ENCODE results near the gene CHRFAM7A.
"Not testable (repeated sequence)": the region's sequence is repeated elsewhere in the genome, so short reads cannot be mapped to it uniquely, and the experiment has no call there.

The CHRFAM7A gene

DNA sequence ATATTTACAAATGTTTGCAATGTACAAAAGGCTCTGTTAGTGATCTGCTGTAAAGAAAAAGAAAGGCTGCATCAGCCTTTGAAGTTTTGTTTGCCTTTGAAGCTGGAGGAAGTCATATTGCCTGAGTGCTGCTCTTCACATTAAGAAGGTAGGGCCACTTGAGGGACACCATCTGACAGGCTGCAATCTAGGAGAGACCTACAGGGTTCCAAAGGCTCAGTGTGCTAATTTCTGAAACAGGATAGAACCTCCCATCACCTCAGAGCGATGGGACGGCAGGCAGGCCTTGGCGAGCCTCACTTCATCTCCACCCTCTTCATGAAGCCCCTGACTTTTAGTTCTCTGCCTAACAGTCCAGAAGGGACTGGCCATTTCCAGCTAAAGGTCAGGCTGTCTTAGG lies 77.6 kb downstream of the CHRFAM7A start:
- DNase-seq, result not testable (repeated sequence)

DNA sequence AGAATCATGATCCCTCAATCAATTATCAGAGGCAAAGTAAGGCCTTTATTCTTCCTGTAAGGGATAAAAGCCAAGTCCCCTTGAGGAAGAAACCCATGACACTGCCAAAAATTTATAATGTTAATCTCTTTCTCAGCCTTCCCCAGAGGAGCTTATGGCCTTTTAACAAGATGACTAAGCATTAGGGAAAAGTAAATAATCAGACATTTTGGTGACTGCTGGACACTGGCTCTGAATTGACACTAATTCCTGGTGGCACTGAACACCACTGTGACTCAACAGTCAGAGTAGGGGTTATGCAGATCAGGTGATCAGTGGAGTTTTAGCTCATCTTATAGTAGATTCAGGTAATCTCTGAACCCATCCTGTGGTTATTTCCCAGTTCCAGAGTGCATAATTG lies 82.8 kb downstream of the CHRFAM7A start:
- not testable (repeated sequence) for DNase-seq

All from NCI-H446 (cell line).